GM12865 (cell line): ENCODE results near the gene HNMT.
"Not testable (repeated sequence)": the region's sequence is repeated elsewhere in the genome, so short reads cannot be mapped to it uniquely, and the experiment has no call there.

Experiments used
- DNase-seq: peaks from one replicate; pipeline ENCODE4 v3.0.0; 2010; ENCODE audit warnings: low read depth
- H3K4me3 ChIP-seq: 2 replicates; pipeline ENCODE4 v1.5.1; 2011; ENCODE audit warnings: mild to moderate bottlenecking, low read depth, low read length, control low read depth
- TF ChIP-seq, protein P1 (sequence below): IDR thresholded peaks from 2 replicates; pipeline ENCODE4 v1.5.1; 2011; ENCODE audit warnings: low read length, control low read depth, low read depth, inconsistent platforms; ENCODE audit not compliant: insufficient read depth; ENCODE audit errors: missing control alignments

Gene HNMT

DNA sequence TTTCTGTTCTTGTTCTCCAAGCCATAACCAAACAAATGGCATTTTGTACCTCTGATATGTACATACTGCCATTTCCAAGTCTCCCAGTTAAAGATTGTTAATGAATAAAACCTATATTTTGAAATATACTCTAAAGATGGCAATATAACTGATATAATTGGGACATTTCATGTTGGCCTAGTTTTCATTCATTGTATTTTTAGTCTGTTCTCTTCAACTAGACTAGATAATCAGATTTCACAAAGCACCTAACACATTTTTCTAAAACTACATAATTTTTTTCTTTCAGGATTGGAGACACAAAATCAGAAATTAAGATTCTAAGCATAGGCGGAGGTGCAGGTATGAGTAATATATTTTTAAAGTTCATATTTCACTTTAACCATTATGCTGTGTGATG, 5.6 kb downstream of the HNMT start:
- TF ChIP-seq, protein P1, sequence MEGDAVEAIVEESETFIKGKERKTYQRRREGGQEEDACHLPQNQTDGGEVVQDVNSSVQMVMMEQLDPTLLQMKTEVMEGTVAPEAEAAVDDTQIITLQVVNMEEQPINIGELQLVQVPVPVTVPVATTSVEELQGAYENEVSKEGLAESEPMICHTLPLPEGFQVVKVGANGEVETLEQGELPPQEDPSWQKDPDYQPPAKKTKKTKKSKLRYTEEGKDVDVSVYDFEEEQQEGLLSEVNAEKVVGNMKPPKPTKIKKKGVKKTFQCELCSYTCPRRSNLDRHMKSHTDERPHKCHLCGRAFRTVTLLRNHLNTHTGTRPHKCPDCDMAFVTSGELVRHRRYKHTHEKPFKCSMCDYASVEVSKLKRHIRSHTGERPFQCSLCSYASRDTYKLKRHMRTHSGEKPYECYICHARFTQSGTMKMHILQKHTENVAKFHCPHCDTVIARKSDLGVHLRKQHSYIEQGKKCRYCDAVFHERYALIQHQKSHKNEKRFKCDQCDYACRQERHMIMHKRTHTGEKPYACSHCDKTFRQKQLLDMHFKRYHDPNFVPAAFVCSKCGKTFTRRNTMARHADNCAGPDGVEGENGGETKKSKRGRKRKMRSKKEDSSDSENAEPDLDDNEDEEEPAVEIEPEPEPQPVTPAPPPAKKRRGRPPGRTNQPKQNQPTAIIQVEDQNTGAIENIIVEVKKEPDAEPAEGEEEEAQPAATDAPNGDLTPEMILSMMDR = no peak
- no peak for DNase-seq
- no peak overlapping the region for H3K4me3 ChIP-seq

DNA sequence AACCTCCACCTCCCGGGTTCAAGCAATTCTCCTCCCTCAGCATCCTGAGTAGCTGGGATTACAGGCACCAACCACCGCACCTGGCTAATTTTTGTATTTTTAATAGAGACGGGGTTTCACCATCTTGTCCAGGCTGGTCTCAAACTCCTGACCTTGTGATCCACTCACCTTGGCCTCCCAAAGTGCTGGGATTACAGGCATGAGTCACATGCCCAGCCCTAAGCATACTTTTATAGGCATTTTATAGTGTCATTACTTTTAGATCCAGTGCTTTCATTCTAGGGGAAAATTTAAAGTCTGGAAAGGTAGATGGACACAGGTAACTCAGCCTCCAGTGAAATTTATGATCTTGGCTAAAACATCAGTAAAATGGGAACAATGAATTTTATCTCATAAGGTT, 7.0 kb downstream of the HNMT start:
- not testable (repeated sequence) for H3K4me3 ChIP-seq, DNase-seq

DNA sequence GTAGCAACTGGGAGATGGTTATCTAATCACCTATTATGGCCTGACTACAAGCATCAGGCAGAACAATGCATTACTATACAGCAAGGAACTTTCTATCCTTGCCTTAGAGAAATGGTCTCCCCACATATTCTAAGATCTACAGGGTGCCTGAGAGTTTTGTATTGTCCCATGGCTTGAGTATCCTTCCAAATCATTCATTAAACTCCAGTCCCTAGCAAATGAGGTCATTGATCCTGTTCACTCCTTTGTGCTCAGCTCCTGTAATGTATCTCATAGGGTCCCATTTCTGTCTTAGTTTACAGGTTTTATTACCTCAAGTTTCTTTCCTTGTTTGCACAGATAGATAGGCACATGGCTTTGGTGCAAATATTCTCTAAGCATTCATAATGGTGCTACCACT, 9.0 kb downstream of the HNMT start:
- TF ChIP-seq, protein P1 = no peak
- no peak overlapping the region for H3K4me3 ChIP-seq

DNA sequence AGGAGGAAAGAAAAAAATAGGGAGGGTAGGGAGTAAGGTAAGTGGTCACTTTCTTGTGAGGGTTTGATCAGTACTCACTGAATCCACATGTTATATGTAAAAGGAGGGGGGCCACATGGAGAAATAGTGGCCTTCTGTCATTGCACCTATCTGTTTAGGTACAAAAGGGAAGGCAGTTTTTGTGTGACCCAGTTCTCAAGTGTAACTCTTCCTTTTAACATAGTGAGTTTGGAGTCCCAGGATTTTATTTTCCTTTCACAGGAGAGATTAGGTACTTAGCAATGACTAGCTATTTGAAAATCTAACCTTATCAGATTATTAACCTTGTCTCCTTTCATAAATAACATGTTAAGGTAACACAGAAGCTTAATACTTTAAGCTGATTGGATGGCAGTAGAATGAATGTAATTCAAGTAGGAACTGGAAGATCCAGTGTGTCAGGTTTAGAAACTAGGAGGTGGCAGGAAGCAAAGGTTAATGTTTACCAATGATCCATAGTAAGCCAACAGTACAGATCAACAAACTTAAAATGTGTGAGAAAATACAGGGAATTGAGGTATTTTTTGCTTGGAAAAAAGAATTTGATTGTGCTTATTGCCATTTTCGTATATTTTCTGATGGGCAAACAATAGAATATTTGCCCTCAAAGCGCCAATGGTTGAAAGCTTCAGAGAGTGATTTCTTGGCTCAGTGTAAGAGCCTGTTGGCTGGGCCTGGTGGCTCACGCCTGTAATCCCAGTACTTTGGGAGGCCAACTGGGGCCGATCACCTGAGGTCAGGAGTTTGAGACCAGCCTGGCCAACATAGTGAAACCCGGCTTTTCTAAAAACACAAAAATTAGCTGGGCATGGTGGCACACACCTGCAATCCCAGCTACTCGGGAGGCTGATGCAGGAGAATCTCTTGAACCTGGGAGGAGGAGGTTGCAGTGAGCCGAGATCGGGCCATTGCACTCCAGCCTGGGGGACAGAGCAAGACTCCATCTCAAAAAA, 11.3 kb downstream of the HNMT start:
- TF ChIP-seq, protein P1 = no peak
- DNase-seq = no peak
- no peak overlapping the region for H3K4me3 ChIP-seq

More for the DNA sequence above, 9.0 kb downstream of the HNMT start:
- no peak for DNase-seq

DNA sequence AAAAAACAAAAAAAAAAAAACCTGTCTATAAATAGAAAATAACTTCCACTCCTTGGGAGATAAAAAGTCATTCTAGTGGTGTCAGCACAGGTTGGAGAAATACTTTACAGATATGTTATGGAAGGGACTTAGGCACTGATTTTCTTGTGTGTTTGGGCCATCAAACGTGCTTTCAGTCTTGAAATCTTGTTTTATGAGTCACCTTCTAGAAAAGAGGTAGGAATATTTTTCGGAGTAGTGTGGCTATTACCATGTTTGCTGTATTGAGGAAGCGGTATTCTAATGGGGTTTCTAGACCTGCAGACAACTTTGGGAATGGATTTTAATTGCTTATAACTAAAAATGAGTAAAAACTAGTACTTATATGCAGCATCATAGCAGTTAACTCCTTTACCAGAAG, 12.0 kb downstream of the HNMT start:
- no peak overlapping the region for H3K4me3 ChIP-seq
- no peak for DNase-seq
- TF ChIP-seq, protein P1 = no peak

DNA sequence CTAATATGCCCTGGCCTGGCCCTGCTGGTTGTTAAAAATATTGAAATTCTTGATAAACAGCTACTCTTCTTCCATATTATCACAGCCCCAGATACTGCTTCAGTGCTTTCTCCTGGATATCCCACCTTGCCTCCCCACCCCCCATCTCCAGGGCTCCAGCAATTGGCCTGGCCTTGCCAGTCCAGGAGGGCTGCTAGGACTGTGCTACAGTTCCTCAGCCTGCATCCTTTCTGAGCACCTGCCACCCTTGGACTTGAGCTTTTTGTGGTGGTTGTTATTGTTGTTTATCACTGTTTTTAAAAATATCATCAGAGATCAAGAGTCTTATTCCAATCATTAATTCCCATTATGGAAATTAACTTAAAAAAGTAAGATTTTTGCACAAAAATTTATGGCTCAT, 13.5 kb downstream of the HNMT start:
- TF ChIP-seq, protein P1 = no peak
- no peak for DNase-seq
- no peak overlapping the region for H3K4me3 ChIP-seq

DNA sequence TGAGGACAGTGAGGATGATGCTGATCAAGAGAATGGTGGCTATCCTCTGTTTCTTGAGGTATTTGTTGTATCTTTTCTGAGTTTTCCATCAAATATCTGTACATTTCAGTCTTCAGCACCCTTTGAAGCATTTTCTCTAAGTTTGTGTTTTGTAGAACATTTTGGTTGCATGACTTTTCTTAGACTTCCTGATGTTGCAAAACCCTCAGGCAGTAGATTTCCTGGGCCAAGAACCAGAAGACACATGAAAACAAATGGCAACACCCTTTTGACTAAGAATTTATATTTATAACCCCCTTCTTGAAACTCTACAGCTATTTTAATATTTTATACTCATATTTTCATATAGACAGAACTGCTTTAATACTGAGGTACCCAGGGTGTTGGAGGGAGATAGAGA, 16.2 kb downstream of the HNMT start:
- H3K4me3 ChIP-seq = no peak overlapping the region
- DNase-seq = no peak
- TF ChIP-seq, protein P1 = no peak
